Central memory CD8-positive, alpha-beta T cell (primary cell): ENCODE data around the gene PIK3CB.
"Not testable (repeated sequence)": the region's sequence is repeated elsewhere in the genome, so short reads cannot be mapped to it uniquely, and the experiment has no call there.

ENCODE experiments used
- ATAC-seq: fragments of 150-1000 bp; cut with Tn5 transposase; replicated peaks from 2 replicates; pipeline ENCODE4 v1.10.0; 2022; ENCODE audit warnings: mild to moderate bottlenecking, moderate FRiP score, moderate number of reproducible peaks; ENCODE audit not compliant: poor library complexity, severe bottlenecking; ENCODE audit errors: extremely low read depth
- DNase-seq, 2 donors: peaks; one replicate each; pipeline ENCODE4 v3.0.0; 2021; ENCODE audit warnings: low spot score in 2 of 2
- H3K27ac Mint-ChIP-seq: one replicate; pipeline ENCODE4 v1.8.0; 2022; ENCODE audit warnings: low read depth, mild to moderate bottlenecking, moderate library complexity, mixed read lengths
- H3K27me3 Mint-ChIP-seq: one replicate; pipeline ENCODE4 v1.8.0; 2022; ENCODE audit warnings: mixed read lengths
- H3K36me3 Mint-ChIP-seq: one replicate; pipeline ENCODE4 v1.8.0; 2022; ENCODE audit warnings: mild to moderate bottlenecking, moderate library complexity, mixed read lengths; ENCODE audit not compliant: insufficient read depth
- H3K4me1 Mint-ChIP-seq: one replicate; pipeline ENCODE4 v1.8.0; 2022; ENCODE audit warnings: mixed read lengths
- H3K4me3 Mint-ChIP-seq: one replicate; pipeline ENCODE4 v1.8.0; 2022; ENCODE audit warnings: mild to moderate bottlenecking, moderate library complexity, mixed read lengths
- H3K9me3 Mint-ChIP-seq: one replicate; pipeline ENCODE4 v1.8.0; 2022; ENCODE audit warnings: mixed read lengths

Gene PIK3CB

GRCh38 chr3:138838385-138838784, 3.7 kb upstream of the PIK3CB start:
- not testable (repeated sequence) for DNase-seq, H3K9me3 Mint-ChIP-seq, H3K27ac Mint-ChIP-seq, H3K4me3 Mint-ChIP-seq, ATAC-seq, H3K27me3 Mint-ChIP-seq
- H3K36me3 Mint-ChIP-seq: peaks cover 15% of the 10 kb centered on the region
- H3K4me1 Mint-ChIP-seq: peaks cover 19% of the 10 kb centered on the region

GRCh38 chr3:138835846-138836245, 1.1 kb upstream of the PIK3CB start:
- H3K4me3 Mint-ChIP-seq: peak overlapping the region; percentile 93
- not testable (repeated sequence) for ATAC-seq, DNase-seq, H3K9me3 Mint-ChIP-seq, H3K27me3 Mint-ChIP-seq
- peaks cover 18% of the 10 kb centered on the region for H3K4me1 Mint-ChIP-seq
- H3K27ac Mint-ChIP-seq: peak overlapping the region; percentile 98
- peaks cover 19% of the 10 kb centered on the region for H3K36me3 Mint-ChIP-seq

- H3K4me1 Mint-ChIP-seq: peaks cover 18% of the 10 kb centered on the region
- H3K27me3 Mint-ChIP-seq: no peaks in the 10 kb centered on the region
- no peak for DNase-seq
- no peak for ATAC-seq
- H3K9me3 Mint-ChIP-seq: no peaks in the 10 kb centered on the region
- H3K27ac Mint-ChIP-seq: peak overlapping the region; percentile 98
- peak overlapping the region; percentile 93 for H3K4me3 Mint-ChIP-seq
- H3K36me3 Mint-ChIP-seq: peaks cover 19% of the 10 kb centered on the region
Observed at GRCh38 chr3:138835397-138835757, 649 bp upstream of the PIK3CB start.

GRCh38 chr3:138833899-138834595, 681 bp downstream of the PIK3CB start:
- DNase-seq (peak in 1 of 2 donors; percentile 15), ATAC-seq (peak; percentile 8)
- Mint-ChIP-seq H3K27me3 (no peaks in the 10 kb centered on the region), H3K9me3 (no peaks in the 10 kb centered on the region), H3K36me3 (peaks cover 23% of the 10 kb centered on the region), H3K27ac (peak overlapping the region; percentile 98), H3K4me1 (peaks cover 31% of the 10 kb centered on the region), H3K4me3 (peak overlapping the region; percentile 93)

- not testable (repeated sequence) for H3K9me3 Mint-ChIP-seq, H3K4me3 Mint-ChIP-seq, ATAC-seq, H3K27me3 Mint-ChIP-seq, DNase-seq
- Mint-ChIP-seq H3K4me1 (peaks cover 32% of the 10 kb centered on the region), H3K36me3 (peaks cover 23% of the 10 kb centered on the region), H3K27ac (peak overlapping the region; percentile 80)
Observed at GRCh38 chr3:138832473-138833057, 2.2 kb downstream of the PIK3CB start.

GRCh38 chr3:138829886-138830510, 4.7 kb downstream of the PIK3CB start:
- Mint-ChIP-seq H3K27me3 (no peaks in the 10 kb centered on the region), H3K4me3 (no peak overlapping the region), H3K9me3 (no peaks in the 10 kb centered on the region), H3K36me3 (peaks cover 18% of the 10 kb centered on the region), H3K4me1 (peaks cover 25% of the 10 kb centered on the region), H3K27ac (peak overlapping the region; percentile 8)
- ATAC-seq (no peak), DNase-seq (no peak)

GRCh38 chr3:138829097-138829496, 5.6 kb downstream of the PIK3CB start:
- no peaks in the 10 kb centered on the region for H3K27me3 Mint-ChIP-seq
- no peaks in the 10 kb centered on the region for H3K9me3 Mint-ChIP-seq
- ATAC-seq (no peak), DNase-seq (no peak)
- peaks cover 28% of the 10 kb centered on the region for H3K4me1 Mint-ChIP-seq
- H3K27ac Mint-ChIP-seq: peak overlapping the region; percentile 8
- H3K36me3 Mint-ChIP-seq: peaks cover 15% of the 10 kb centered on the region
- H3K4me3 Mint-ChIP-seq: no peak overlapping the region

- H3K27me3 Mint-ChIP-seq: no peaks in the 10 kb centered on the region
- H3K4me1 Mint-ChIP-seq: peaks cover 18% of the 10 kb centered on the region
- no peaks in the 10 kb centered on the region for H3K9me3 Mint-ChIP-seq
- H3K36me3 Mint-ChIP-seq: peaks cover 12% of the 10 kb centered on the region
- DNase-seq (no peak), ATAC-seq (no peak)
- H3K27ac Mint-ChIP-seq: no peak overlapping the region
- no peak overlapping the region for H3K4me3 Mint-ChIP-seq
Observed at GRCh38 chr3:138827222-138827621, 7.5 kb downstream of the PIK3CB start.

GRCh38 chr3:138825336-138825735, 9.4 kb downstream of the PIK3CB start:
- ATAC-seq: no peak

GRCh38 chr3:138824114-138824506, 10.6 kb downstream of the PIK3CB start:
- DNase-seq (no peak), ATAC-seq (no peak)
- H3K9me3 Mint-ChIP-seq: no peaks in the 10 kb centered on the region
- peaks cover 5% of the 10 kb centered on the region for H3K36me3 Mint-ChIP-seq
- H3K4me1 Mint-ChIP-seq: peaks cover 10% of the 10 kb centered on the region
- H3K4me3 Mint-ChIP-seq: no peak overlapping the region
- H3K27me3 Mint-ChIP-seq: no peaks in the 10 kb centered on the region
- no peak overlapping the region for H3K27ac Mint-ChIP-seq

More at GRCh38 chr3:138825336-138825735, 9.4 kb downstream of the PIK3CB start:
- Mint-ChIP-seq H3K36me3 (peaks cover 8% of the 10 kb centered on the region), H3K4me3 (no peak overlapping the region), H3K27me3 (no peaks in the 10 kb centered on the region), H3K27ac (no peak overlapping the region), H3K9me3 (no peaks in the 10 kb centered on the region), H3K4me1 (peaks cover 17% of the 10 kb centered on the region)
- no peak for DNase-seq

- H3K27ac Mint-ChIP-seq, ATAC-seq, H3K36me3 Mint-ChIP-seq, H3K4me3 Mint-ChIP-seq, DNase-seq, H3K27me3 Mint-ChIP-seq, H3K9me3 Mint-ChIP-seq: not testable (repeated sequence)
- H3K4me1 Mint-ChIP-seq: peaks cover 29% of the 10 kb centered on the region
Observed at GRCh38 chr3:138820379-138820778, 14.3 kb downstream of the PIK3CB start.

GRCh38 chr3:138818185-138818860, 16.4 kb downstream of the PIK3CB start:
- no peaks in the 10 kb centered on the region for H3K9me3 Mint-ChIP-seq
- H3K4me1 Mint-ChIP-seq: peaks cover 43% of the 10 kb centered on the region
- ATAC-seq (no peak), DNase-seq (no peak)
- H3K36me3 Mint-ChIP-seq: peaks cover 4% of the 10 kb centered on the region
- H3K27ac Mint-ChIP-seq: peak overlapping the region; percentile 14
- H3K4me3 Mint-ChIP-seq: no peak overlapping the region
- H3K27me3 Mint-ChIP-seq: no peaks in the 10 kb centered on the region
